Posterior cingulate gyrus (tissue), 11 donors: Measurements from ENCODE around the gene ZNF496.
"Not testable (repeated sequence)": the region's sequence is repeated elsewhere in the genome, so short reads cannot be mapped to it uniquely, and the experiment has no call there.

ENCODE experiments used
- DNase-seq, 10 donors: peaks; one replicate each; pipeline versions ENCODE4 v3.0.0 to v3.0.0-alpha.2; 2020 to 2021; ENCODE audit warnings: mixed read lengths in 3 of 10
- intact Hi-C: fragments of 100-400 bp; cut with DNase I; formaldehyde crosslinking; loops from one replicate; pipeline ENCODE4 v1.15.1; 2023

The ZNF496 gene

GRCh38 chr1:247268390-247269045 lies 63.1 kb downstream of the ZNF496 start:
- no peak for DNase-seq
- intact Hi-C loops: no loop called here

- no peak for DNase-seq
- intact Hi-C loops: no loop called here
Observed at GRCh38 chr1:247266053-247266452, 65.6 kb downstream of the ZNF496 start.

- intact Hi-C loops, DNase-seq: not testable (repeated sequence)
Observed at GRCh38 chr1:247255772-247256171, 75.9 kb downstream of the ZNF496 start, which contains the start of gene VN1R5. TSS of gene VN1R5 (plus strand) at chr1:247256072.

- intact Hi-C loops: no loop called here
Observed at GRCh38 chr1:247247568-247247967, 84.1 kb downstream of the ZNF496 start.

More at GRCh38 chr1:247247568-247247967, 84.1 kb downstream of the ZNF496 start:
- no peak for DNase-seq
